SK-N-MC (cell line): ENCODE results near the gene PRLHR.

Source experiments
- EZH2 ChIP-seq: fragments of 200-600 bp; sonication (generic); IDR thresholded peaks from one replicate; pipeline ENCODE4 v1.6.1; 2017; ENCODE audit warnings: antibody characterized with exemption
- FOXP2 ChIP-seq: optimal IDR thresholded peaks from 2 replicates; pipeline ENCODE3; 2011; ENCODE audit warnings: mild to moderate bottlenecking, moderate library complexity; ENCODE audit not compliant: insufficient read depth; ENCODE audit errors: extremely low read length, control extremely low read depth
- POLR2AphosphoS5 ChIP-seq: IDR thresholded peaks from 2 replicates; pipeline ENCODE4 v1.6.1; 2012; ENCODE audit warnings: mild to moderate bottlenecking, low read depth, low read length, borderline replicate concordance

DNA sequence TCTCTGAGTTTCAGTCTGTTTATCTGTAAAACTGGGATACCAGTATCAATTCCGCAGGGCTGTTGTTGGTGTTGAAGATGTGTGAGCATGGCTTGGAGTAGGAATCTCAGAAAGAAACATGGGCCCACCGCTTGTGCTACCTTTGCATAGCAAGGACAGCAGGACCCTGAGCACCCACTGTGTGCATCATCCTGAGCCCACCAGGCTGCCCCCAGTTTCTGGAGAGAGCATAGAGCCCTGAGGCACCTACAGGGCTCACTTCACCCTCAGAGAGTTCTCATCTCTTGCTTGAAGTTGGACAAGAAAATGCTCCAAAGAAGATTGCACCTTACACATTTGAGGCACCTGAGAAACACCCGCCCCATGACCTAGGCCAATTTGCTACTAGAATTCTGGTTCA lies 12.9 kb downstream of the PRLHR start:
- TF ChIP-seq EZH2 (no peak), POLR2AphosphoS5 (no peak), FOXP2 (no peak)
